ENCODE results near the gene CYP26A1.

- TF ChIP-seq CTCF (conservative IDR thresholded peaks at IDR 0.05; ENCODE audit: low read depth, low read length) (no peak), EZH2 (IDR thresholded peaks at IDR 0.05; ENCODE audit: borderline replicate concordance, low read depth, low read length, poor library complexity, severe bottlenecking) (peak; percentile 72)
These were observed 1.4 kb upstream of the CYP26A1 start for GRCh38 chr10:93072225-93072712.
